Esophagus muscularis mucosa (tissue), 2 donors: ENCODE data around the gene KIRREL2.

Experiments
- POLR2A ChIP-seq: fragments of 450-650 bp; IDR thresholded peaks from one replicate; pipeline ENCODE4 v1.6.1; 2017; ENCODE audit warnings: antibody characterized with exemption, moderate library complexity, mild to moderate bottlenecking, low read depth
- POLR2AphosphoS5 ChIP-seq, 2 donors: sonication (generic); formaldehyde crosslinking; IDR thresholded peaks; one replicate each; pipeline ENCODE4 v1.6.1; 2017; ENCODE audit warnings: antibody characterized with exemption in 2 of 2

- no peak for TF ChIP-seq POLR2AphosphoS5 (IDR thresholded peaks at IDR 0.05)
- TF ChIP-seq POLR2A, result no peak
Observed at GRCh38 chr19:35913589-35913988, 56.9 kb downstream of the KIRREL2 start.
